Ovary (tissue), 9 donors: ENCODE results near the gene ST3GAL4. TPM values are rescaled to one million over a fixed set of nuclear protein-coding genes. Genes with fewer than 3 reads are reported as not detected.

Experiments
- DNase-seq, 5 donors: peaks; one replicate each; pipeline ENCODE4 v3.0.0-alpha.2; 2019 to 2020
- H3K27ac ChIP-seq, 2 donors: fragments of 200-600 bp; one replicate each; pipeline versions ENCODE4 v1.5.1 to v1.8.0; 2019 to 2022
- H3K27me3 ChIP-seq: fragments of 200-600 bp; one replicate; pipeline ENCODE4 v1.8.0; 2022
- H3K36me3 ChIP-seq: fragments of 200-600 bp; sonication (generic); one replicate; pipeline ENCODE4 v1.5.1; 2019
- H3K4me1 ChIP-seq: one replicate; pipeline ENCODE4 v1.8.1; 2013; ENCODE audit warnings: mild to moderate bottlenecking, moderate library complexity; ENCODE audit not compliant: insufficient read depth
- H3K4me3 ChIP-seq: fragments of 200-600 bp; sonication (generic); one replicate; pipeline ENCODE4 v1.5.1; 2017
- H3K9me3 ChIP-seq, 2 donors: fragments of 200-600 bp in 1 of 2; sonication (generic) in 1 of 2; one replicate each; pipeline versions ENCODE4 v1.5.1 to v1.8.1; 2013 to 2019; ENCODE audit warnings: mild to moderate bottlenecking in 1 of 2, moderate library complexity in 1 of 2
- CTCF ChIP-seq, 3 donors: fragments of 450-650 bp in 2 of 3; fragments of 200-600 bp in 1 of 3; IDR thresholded peaks; one replicate each; pipeline versions ENCODE4 v1.5.1 to v1.8.0; 2016 to 2022; ENCODE audit warnings: antibody characterized with exemption in 3 of 3, mild to moderate bottlenecking in 1 of 3
- EP300 ChIP-seq: sonication (generic); formaldehyde crosslinking; IDR thresholded peaks from one replicate; pipeline ENCODE4 v1.6.1; 2017; ENCODE audit warnings: antibody characterized with exemption
- POLR2A ChIP-seq: fragments of 450-650 bp; IDR thresholded peaks from one replicate; pipeline ENCODE4 v1.6.1; 2017; ENCODE audit warnings: antibody characterized with exemption, mild to moderate bottlenecking, moderate library complexity
- WGBS, 3 donors: extraction: QIAGEN DNeasy Blood & Tissue Kit in 1 of 3; methylation state at CpG; one replicate each; pipeline versions ENCODE4 v1.1.5 to v1.1.7; 2013 to 2017; 5-methylcytosine and 5-hydroxymethylcytosine counted together
- intact Hi-C, 4 donors: fragments of 100-400 bp; cut with DNase I; formaldehyde crosslinking; loops; one replicate each; pipeline versions ENCODE4 v1.11.0 to v1.15.1; 2022 to 2023
- polyA plus RNA-seq, 2 donors: library from polyadenylated mRNA; stranded (reverse); fragments of 200-250 nt in 1 of 2; fragments of 350-450 nt in 1 of 2; fragmentation: Illumina TruSeq in 1 of 2; extraction: RNeasy Lipid Tissue Mini Kit (QIAGEN cat#74804) in 1 of 2; gene quantifications; one replicate each; pipeline ENCODE4 v1.2.3, GENCODE V29; 2013 to 2014
- total RNA-seq, 7 donors: library from RNA; depleted of rRNA in 2 of 7; stranded (reverse); fragments of >200 nt in 2 of 7; fragmentation: NEBNext Ultra II Directional in 3 of 7; extraction: Animal tissue kit (Norgen Biotek cat#: 25700) in 3 of 7; gene quantifications; one replicate each; pipeline versions ENCODE4 v1.1.0 to v1.2.4, GENCODE V29; 2016 to 2023
- donor health status: DM: no; HTN: no; CAD: no; lungs with moderate emphysema.
- donor health status: DM: no; HTN: no; CAD: no.
- donor health status: Bipolar disorder and iron deficiency.
- donor health status: DM: yes; HTN: yes; CAD: no.
- donor health status: DM: no; HTN: no; CAD: no.
- donor health status: DM: yes; HTN: yes; CAD: no.

Gene ST3GAL4
- total and polyA plus RNA-seq, 9 donors = 75.8 to 300 (median 120) TPM

- H3K9me3 ChIP-seq = no peaks in the 10 kb centered on the region
- H3K4me1 ChIP-seq = peaks cover 60% of the 10 kb centered on the region
- 41 to 50% (median 43%) methylated on average over 8 of the region's 8 CpGs for WGBS, 3 donors
- no peaks in the 10 kb centered on the region for H3K27me3 ChIP-seq
- H3K4me3 ChIP-seq = no peak overlapping the region
- DNase-seq = peak in 2 of 5 donors; percentile 45 to 57
- H3K36me3 ChIP-seq = no peaks in the 10 kb centered on the region
- TF ChIP-seq CTCF (IDR thresholded peaks at IDR 0.05) = no peak
- TF ChIP-seq EP300 = no peak
- TF ChIP-seq POLR2A = no peak
- H3K27ac ChIP-seq = peak overlapping the region; percentile 21 to 81
- intact Hi-C loops = no loop called here
Measured at GRCh38 chr11:126348806-126349582, 6.5 kb upstream of the ST3GAL4 start.

GRCh38 chr11:126350836-126351235 lies 4.7 kb upstream of the ST3GAL4 start:
- no peak for DNase-seq
- WGBS, 3 donors = 24 to 34% (median 25%) methylated on average over 5 of the region's 5 CpGs
- H3K27me3 ChIP-seq = no peaks in the 10 kb centered on the region
- TF ChIP-seq EP300 = no peak
- no peak for TF ChIP-seq CTCF (IDR thresholded peaks at IDR 0.05)
- no peak for TF ChIP-seq POLR2A
- peak overlapping the region in 1 of 2 donors; percentile 63 for H3K27ac ChIP-seq
- intact Hi-C loops = loop anchor here in 1 of 4 donors (10.0 kb wide), 1 partner anchor 46 kb away; the partner anchor contains the start of gene DCPS
- no peak overlapping the region for H3K4me3 ChIP-seq
- H3K4me1 ChIP-seq = peaks cover 51% of the 10 kb centered on the region
- H3K36me3 ChIP-seq = no peaks in the 10 kb centered on the region
- no peaks in the 10 kb centered on the region for H3K9me3 ChIP-seq

- Histone ChIP-seq H3K9me3 (no peaks in the 10 kb centered on the region), H3K27ac (peak overlapping the region in 1 of 2 donors; percentile 63), H3K36me3 (no peaks in the 10 kb centered on the region), H3K27me3 (no peaks in the 10 kb centered on the region), H3K4me3 (no peak overlapping the region), H3K4me1 (peaks cover 44% of the 10 kb centered on the region)
- peak in 2 of 5 donors; percentile 23 to 32 for DNase-seq
- intact Hi-C loops = loop anchor here in 2 of 4 donors (2.0 to 10.0 kb wide), 2 partner anchors 47 kb away; partner anchors contain the start of gene DCPS (in 2 of the 2)
- 59 to 71% (median 60%) methylated on average over 3 of the region's 3 CpGs for WGBS, 3 donors
- TF ChIP-seq POLR2A (no peak), CTCF (IDR thresholded peaks at IDR 0.05) (no peak), EP300 (no peak)
Measured at GRCh38 chr11:126352163-126352562, 3.3 kb upstream of the ST3GAL4 start.

- Histone ChIP-seq H3K4me3 (no peak overlapping the region), H3K9me3 (no peaks in the 10 kb centered on the region), H3K4me1 (peaks cover 36% of the 10 kb centered on the region), H3K27ac (peak overlapping the region in 1 of 2 donors; percentile 54), H3K36me3 (no peaks in the 10 kb centered on the region), H3K27me3 (no peaks in the 10 kb centered on the region)
- TF ChIP-seq CTCF (IDR thresholded peaks at IDR 0.05) = no peak
- TF ChIP-seq EP300 = no peak
- no peak for TF ChIP-seq POLR2A
- peak in 1 of 5 donors; percentile 15 for DNase-seq
- intact Hi-C loops = loop anchor here in 2 of 4 donors (2.0 to 10.0 kb wide), 2 partner anchors 48 kb away; partner anchors contain the start of gene DCPS (in 2 of the 2)
- WGBS, 3 donors = 71 to 75% (median 74%) methylated on average over 4 of the region's 4 CpGs
Measured at GRCh38 chr11:126352934-126353801, 2.3 kb upstream of the ST3GAL4 start.
